Measurements from ENCODE around the gene GK2. TPM values are rescaled to one million over a fixed set of nuclear protein-coding genes. Genes with fewer than 3 reads are reported as not detected.

GK2 gene
- total RNA-seq (not detected), polyA plus RNA-seq (not detected)
- long read RNA-seq, donor 1: 0 reads
- long read RNA-seq, donor 2: 0 reads
- long read RNA-seq, donor 3: 0 reads
- long read RNA-seq, donor 4: 0 reads
- long read RNA-seq, donor 5: 0 reads
- long read RNA-seq, donor 6: 0 reads
- long read RNA-seq, donor 7: 0 reads
- long read RNA-seq, donor 8: 0 reads
- long read RNA-seq, donor 9: 0 reads
- long read RNA-seq, donor 10: 0 reads

DNA sequence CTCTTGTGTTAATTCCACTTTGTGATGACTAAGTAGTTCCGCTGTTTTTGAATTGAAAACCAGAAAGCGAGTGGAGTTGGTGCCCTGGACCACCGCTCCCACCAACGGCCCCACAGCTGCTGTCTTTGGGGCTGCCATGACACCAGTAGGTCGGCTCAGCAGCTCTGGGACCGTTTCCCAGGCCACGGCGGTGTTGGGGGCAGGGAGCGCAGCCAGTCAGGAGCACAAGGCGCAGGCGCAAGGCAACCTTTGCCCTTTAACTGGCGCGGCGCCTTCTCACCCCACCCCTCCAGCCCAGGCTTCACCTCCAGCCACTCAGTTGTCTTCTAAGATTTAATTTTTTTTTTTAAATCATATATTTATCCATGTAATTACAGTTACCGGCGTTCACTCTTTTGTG, at the start of gene GK2:
TSS of gene GK2 (minus strand) at position 166 of the 400 bp plus-strand sequence. CDS start at position 138, 28 bp downstream.
- TF ChIP-seq POLR2A (IDR thresholded peaks at IDR 0.05) (no peak), CTCF (IDR thresholded peaks at IDR 0.05) (no peak)
- Histone ChIP-seq H3K27ac (no peak within 1 kb of the TSS), H3K36me3 (replicated peaks in 1 of 2) (no peaks in the 10 kb centered on the region), H3K4me3 (no peak within 1 kb of the TSS), H3K9me3 (replicated peaks in 1 of 3) (no peaks in the 10 kb centered on the region), H3K27me3 (no peaks in the 10 kb centered on the region), H3K4me1 (replicated peaks in 1 of 2) (no peaks in the 10 kb centered on the region)
- DNase-seq: no peak
- WGBS, 4 donors: 89 to 93% (median 91%) methylated on average over 16 of the region's 16 CpGs
- intact Hi-C loops (cut with DNase I): no loop called here

DNA sequence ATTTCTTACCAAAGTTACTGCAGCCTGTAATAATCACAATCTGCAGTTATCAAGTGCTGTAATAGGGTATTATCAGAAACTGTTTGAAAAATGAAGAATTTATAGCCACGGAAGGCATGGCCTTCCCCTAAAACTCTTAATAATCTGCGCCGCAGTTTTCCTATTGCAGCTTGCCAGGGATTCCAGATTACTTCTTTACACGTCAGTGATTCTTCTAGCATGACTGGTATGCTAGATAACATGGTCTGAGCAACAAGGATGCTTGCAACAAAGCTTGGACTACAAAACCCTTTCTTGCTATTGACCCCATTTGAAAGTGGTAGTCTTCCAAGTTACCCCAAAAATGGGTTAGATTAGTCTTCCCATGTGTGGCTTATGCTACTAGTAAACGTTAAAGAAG, 47.2 kb upstream of the GK2 start:
- intact Hi-C loops (cut with DNase I): no loop called here
- H3K9me3 ChIP-seq (replicated peaks in 1 of 3): no peaks in the 10 kb centered on the region

DNA sequence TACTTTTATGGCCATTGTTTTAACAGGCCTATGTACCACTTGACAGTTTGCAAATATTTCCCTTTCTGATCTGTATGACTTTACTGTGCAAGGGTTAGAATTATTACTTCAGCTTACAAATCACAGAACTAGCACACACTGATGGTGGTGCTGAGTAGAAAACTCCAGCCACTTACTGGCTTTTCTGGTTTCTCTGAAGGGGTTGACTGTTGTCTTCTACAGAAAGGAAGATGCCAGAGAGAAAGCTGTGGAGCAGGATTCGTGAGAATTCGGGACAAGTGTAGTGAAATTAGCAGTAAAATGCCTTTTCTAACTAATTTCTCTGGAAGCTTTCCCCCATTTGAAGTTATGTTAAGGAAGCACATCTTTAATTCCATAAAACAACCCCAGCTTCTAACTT, 46.6 kb upstream of the GK2 start:
- TF ChIP-seq POLR2A (IDR thresholded peaks at IDR 0.05): no peak
- no peak for TF ChIP-seq CTCF (IDR thresholded peaks at IDR 0.05)

More for the DNA sequence above, 47.2 kb upstream of the GK2 start:
- 50 to 69% (median 58%) methylated on average over 5 of the region's 5 CpGs for WGBS, 4 donors
- Histone ChIP-seq H3K4me3 (no peak overlapping the region), H3K4me1 (replicated peaks in 1 of 2) (no peaks in the 10 kb centered on the region), H3K27ac (no peak overlapping the region), H3K27me3 (no peaks in the 10 kb centered on the region), H3K36me3 (replicated peaks in 1 of 2) (no peaks in the 10 kb centered on the region)
- TF ChIP-seq CTCF (IDR thresholded peaks at IDR 0.05) (no peak), POLR2A (IDR thresholded peaks at IDR 0.05) (no peak)
- DNase-seq: no peak

DNA sequence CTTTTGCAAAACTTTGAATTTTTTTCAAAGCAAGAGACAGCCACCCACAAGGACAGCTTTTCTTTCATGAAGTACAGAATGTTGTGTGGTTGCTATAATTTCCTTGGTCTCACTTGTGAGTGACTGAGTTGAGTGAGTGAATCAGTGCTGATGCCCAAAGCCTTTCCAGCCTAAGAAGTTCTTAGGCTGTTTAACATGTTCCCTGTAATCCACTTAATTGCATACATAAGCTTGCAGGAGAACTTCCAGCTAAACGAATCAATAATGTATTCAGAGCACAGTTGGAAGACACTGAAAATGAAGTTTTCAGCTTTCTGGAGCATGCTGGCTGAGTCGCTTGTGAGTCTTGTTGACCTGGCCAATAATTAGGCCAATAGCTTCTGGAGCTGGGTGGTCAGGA, 42.0 kb upstream of the GK2 start:
- Histone ChIP-seq H3K27ac (no peak overlapping the region), H3K4me1 (replicated peaks in 1 of 2) (no peaks in the 10 kb centered on the region), H3K36me3 (replicated peaks in 1 of 2) (no peaks in the 10 kb centered on the region), H3K9me3 (replicated peaks in 1 of 3) (no peaks in the 10 kb centered on the region), H3K4me3 (no peak overlapping the region), H3K27me3 (no peaks in the 10 kb centered on the region)
- TF ChIP-seq CTCF (IDR thresholded peaks at IDR 0.05) (no peak), POLR2A (IDR thresholded peaks at IDR 0.05) (no peak)
- intact Hi-C loops (cut with DNase I): no loop called here
- 70 to 80% (median 73%) methylated on average over 2 of the region's 2 CpGs for WGBS, 4 donors
- DNase-seq: no peak

More for the DNA sequence above, 46.6 kb upstream of the GK2 start:
- Histone ChIP-seq H3K4me1 (replicated peaks in 1 of 2) (no peaks in the 10 kb centered on the region), H3K36me3 (replicated peaks in 1 of 2) (no peaks in the 10 kb centered on the region), H3K9me3 (replicated peaks in 1 of 3) (no peaks in the 10 kb centered on the region), H3K4me3 (no peak overlapping the region), H3K27me3 (no peaks in the 10 kb centered on the region), H3K27ac (no peak overlapping the region)
- 43 to 75% (median 60%) methylated on average over 2 of the region's 2 CpGs for WGBS, 4 donors
- no peak for DNase-seq
- intact Hi-C loops (cut with DNase I): no loop called here
